NCI-H2029 (cell line): ENCODE measurements around the gene APPBP2.
A peak's percentile ranks its signal among the peaks of the same experiment; 100 is the strongest.
"Not testable (repeated sequence)": the region's sequence is repeated elsewhere in the genome, so short reads cannot be mapped to it uniquely, and the experiment has no call there.

Experiments
- DNase-seq: peaks from one replicate; lab custom pipeline; 2025; lab: John Stamatoyannopoulos, UW

APPBP2 gene

GRCh38 chr17:60525685-60526514, at the start of gene APPBP2:
Gene APPBP2 (minus strand): TSS chr17:60526242. CDS start chr17:60525931, 311 bp downstream.
- DNase-seq = peak; percentile 69

GRCh38 chr17:60573236-60574051, 47.4 kb upstream of the APPBP2 start:
- no peak for DNase-seq

GRCh38 chr17:60565233-60565632, 39.2 kb upstream of the APPBP2 start:
- no peak for DNase-seq

GRCh38 chr17:60563743-60564142, 37.7 kb upstream of the APPBP2 start:
- DNase-seq = no peak

GRCh38 chr17:60562421-60562820, 36.4 kb upstream of the APPBP2 start:
- no peak for DNase-seq

- DNase-seq = no peak
Observed at GRCh38 chr17:60560860-60561257, 34.8 kb upstream of the APPBP2 start.

- no peak for DNase-seq
Observed at GRCh38 chr17:60559995-60560859, 34.2 kb upstream of the APPBP2 start.

GRCh38 chr17:60559659-60559994, 33.6 kb upstream of the APPBP2 start:
- DNase-seq = no peak

GRCh38 chr17:60557805-60558204, 31.8 kb upstream of the APPBP2 start:
- DNase-seq = no peak

GRCh38 chr17:60555786-60556185, 29.7 kb upstream of the APPBP2 start:
- no peak for DNase-seq

- DNase-seq = no peak
Observed at GRCh38 chr17:60554377-60554788, 28.3 kb upstream of the APPBP2 start.

- DNase-seq = not testable (repeated sequence)
Observed at GRCh38 chr17:60552255-60552654, 26.2 kb upstream of the APPBP2 start.

GRCh38 chr17:60548990-60549389, 22.9 kb upstream of the APPBP2 start:
- DNase-seq = no peak

GRCh38 chr17:60545465-60546191, 19.6 kb upstream of the APPBP2 start:
- DNase-seq = no peak

- no peak for DNase-seq
Observed at GRCh38 chr17:60542071-60542470, 16.0 kb upstream of the APPBP2 start.

- no peak for DNase-seq
Observed at GRCh38 chr17:60540460-60540859, 14.4 kb upstream of the APPBP2 start.

GRCh38 chr17:60539807-60540206, 13.8 kb upstream of the APPBP2 start:
- DNase-seq = no peak

GRCh38 chr17:60538726-60539125, 12.7 kb upstream of the APPBP2 start:
- DNase-seq = no peak

GRCh38 chr17:60535382-60536279, 9.6 kb upstream of the APPBP2 start:
- no peak for DNase-seq

GRCh38 chr17:60534613-60535157, 8.6 kb upstream of the APPBP2 start:
- no peak for DNase-seq
